Stomach (tissue), 4 donors: ENCODE data around the gene DMRT1.

Source experiments
- CTCF ChIP-seq, 7 experiments: fragments of 450-650 bp in 4 of 7; fragments of 200-600 bp in 3 of 7; sonication (generic) in 3 of 7; IDR thresholded peaks; one replicate each; pipeline ENCODE4 v1.5.1; 2016 to 2019; ENCODE audit warnings: antibody characterized with exemption in 7 of 7, control low read depth in 2 of 7, mild to moderate bottlenecking in 1 of 7
- EP300 ChIP-seq: sonication (generic); formaldehyde crosslinking; IDR thresholded peaks from one replicate; pipeline ENCODE4 v1.6.1; 2017; ENCODE audit warnings: antibody characterized with exemption
- POLR2A ChIP-seq, 4 donors: fragments of 450-650 bp; IDR thresholded peaks; one replicate each; pipeline ENCODE4 v1.6.1; 2016; ENCODE audit warnings: antibody characterized with exemption in 4 of 4, control low read depth in 2 of 4, mild to moderate bottlenecking in 1 of 4, moderate library complexity in 1 of 4
- POLR2AphosphoS5 ChIP-seq, 3 donors: sonication (generic); formaldehyde crosslinking; IDR thresholded peaks; one replicate each; pipeline ENCODE4 v1.6.1; 2016; ENCODE audit warnings: antibody characterized with exemption in 3 of 3

DNA sequence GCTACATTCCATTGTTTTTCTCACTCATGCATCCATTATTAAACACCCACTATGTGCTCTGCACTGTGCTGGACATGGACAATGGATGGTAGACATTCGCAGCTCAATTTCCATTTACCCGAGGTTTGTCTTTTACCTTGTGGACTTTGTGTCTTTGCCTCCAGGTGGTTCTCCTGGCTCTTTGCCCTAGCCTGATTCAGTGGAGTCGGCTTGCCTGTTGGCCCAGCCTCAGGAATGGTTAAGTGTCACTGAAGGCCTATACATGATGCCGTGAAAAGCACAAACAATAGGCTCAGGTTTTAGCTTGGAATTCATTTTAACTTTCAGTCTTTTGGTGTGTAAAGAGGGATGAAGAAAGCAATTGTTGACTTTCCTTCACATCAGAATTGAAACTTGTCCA, 118.4 kb downstream of the DMRT1 start:
- TF ChIP-seq CTCF (IDR thresholded peaks at IDR 0.05) (no peak), POLR2A (IDR thresholded peaks at IDR 0.05) (no peak), EP300 (no peak), POLR2AphosphoS5 (IDR thresholded peaks at IDR 0.05) (no peak)
